ENCODE results near the gene TMEM156. TPM values are rescaled to one million over a fixed set of nuclear protein-coding genes. Genes with fewer than 3 reads are reported as not detected.
A peak's percentile ranks its signal among the peaks of the same experiment; 100 is the strongest.

Gene TMEM156
- total RNA-seq, 1 experiment from 2014 or later, result 0.86 TPM

- DNase-seq (ENCODE audit: low read depth), result no peak
These were observed 103.6 kb downstream of the TMEM156 start for GRCh38 chr4:38928568-38928967.

- DNase-seq (ENCODE audit: low read depth), result no peak
These were observed 105.3 kb downstream of the TMEM156 start for GRCh38 chr4:38926896-38927295.

DNA sequence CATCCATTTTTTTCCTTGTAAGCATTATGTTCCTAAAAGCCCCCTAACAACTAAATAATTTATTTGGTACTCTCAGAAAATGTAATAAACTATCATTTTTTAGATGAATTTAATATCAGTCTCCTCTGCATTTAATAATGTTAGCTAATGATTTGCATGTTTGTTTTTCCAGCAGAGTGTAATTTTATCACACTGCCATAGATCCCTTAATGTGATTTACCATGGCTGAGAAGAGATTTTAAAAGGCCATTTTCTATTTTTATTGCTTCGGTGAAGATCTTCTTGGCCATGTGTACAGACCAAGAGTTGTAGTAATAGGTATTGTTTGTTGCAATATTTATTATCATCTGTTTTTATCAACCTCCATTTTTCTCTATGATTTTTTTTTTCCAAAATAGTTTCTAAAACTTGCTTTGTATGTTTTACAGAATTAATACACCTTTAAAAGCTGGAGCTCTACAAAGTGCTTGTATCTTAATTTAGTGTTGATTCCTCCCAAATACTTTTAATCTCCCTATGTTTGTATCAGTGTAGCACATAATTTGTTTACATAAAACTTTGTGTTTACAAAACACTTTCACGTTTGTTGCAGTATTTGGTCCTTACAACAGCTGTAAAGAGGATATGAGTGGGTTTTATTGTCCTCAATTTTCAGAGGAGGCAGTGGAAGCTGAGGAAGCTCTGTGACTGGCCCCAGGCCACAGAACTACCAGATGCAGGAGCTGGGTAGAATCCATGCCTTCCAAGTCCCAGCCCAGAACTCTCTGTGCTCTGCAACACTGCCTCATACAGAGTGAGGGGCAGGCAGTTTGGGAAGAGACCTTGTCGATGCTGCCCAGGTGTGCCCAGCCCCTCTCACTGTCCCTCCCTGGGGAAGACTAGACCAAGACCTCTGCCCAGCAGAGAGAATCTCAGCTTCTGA lies 106.5 kb downstream of the TMEM156 start:
- DNase-seq (ENCODE audit: low read depth), result no peak

- DNase-seq (ENCODE audit: low read depth), result no peak
These were observed 107.9 kb downstream of the TMEM156 start for GRCh38 chr4:38924353-38924752.

DNA sequence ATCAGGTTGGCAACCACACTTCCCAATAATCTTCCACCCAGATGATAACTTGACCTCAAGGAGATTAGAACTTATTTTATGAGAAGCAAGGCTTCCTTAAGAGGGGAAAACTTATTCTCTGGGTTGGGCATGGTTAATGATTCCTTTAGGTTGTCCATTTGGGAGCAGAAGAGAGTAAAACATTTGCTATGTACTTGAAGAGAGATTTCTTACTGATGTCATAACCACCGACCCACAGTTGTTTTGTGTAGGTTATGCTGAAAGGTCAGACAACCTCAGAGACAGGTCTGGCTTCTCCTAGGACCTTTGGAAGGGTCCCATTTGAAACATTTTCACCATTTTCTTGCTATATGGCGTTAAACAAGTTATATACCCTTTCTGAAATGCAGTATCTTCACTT lies 108.5 kb downstream of the TMEM156 start:
- DNase-seq (ENCODE audit: low read depth), result no peak

GRCh38 chr4:38921151-38921550 lies 111.1 kb downstream of the TMEM156 start:
- DNase-seq (ENCODE audit: low read depth), result no peak

- DNase-seq (ENCODE audit: low read depth), result no peak
These were observed 111.5 kb downstream of the TMEM156 start for GRCh38 chr4:38920677-38921076.

DNA sequence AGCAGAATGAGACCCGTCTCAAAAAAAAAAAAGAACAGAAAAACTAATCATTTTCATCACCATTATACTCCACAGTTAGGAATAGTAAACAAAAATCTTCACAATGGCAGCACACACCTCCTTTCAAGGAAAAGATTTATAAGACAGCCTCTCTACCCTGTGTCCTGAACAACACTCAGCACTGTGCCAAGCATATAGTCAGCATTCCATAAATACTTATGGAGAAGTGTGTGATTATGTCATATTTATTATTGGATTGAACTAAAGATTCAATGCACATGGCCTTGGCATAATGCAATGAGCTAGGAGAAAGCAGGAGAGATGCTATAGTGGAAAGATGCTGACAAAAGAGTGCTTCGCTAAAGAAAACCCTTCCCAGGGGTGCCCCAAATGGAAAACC lies 112.0 kb downstream of the TMEM156 start:
- DNase-seq (ENCODE audit: low read depth), result no peak

- peak; percentile 10 for DNase-seq (ENCODE audit: low read depth)
These were observed 112.7 kb downstream of the TMEM156 start for GRCh38 chr4:38919494-38919893.

- no peak for DNase-seq (ENCODE audit: low read depth)
These were observed 114.7 kb downstream of the TMEM156 start for GRCh38 chr4:38917481-38918025.

Other genes starting within 250 kb of the TMEM156 start
- gene TLR10, start 249.4 kb downstream of the TMEM156 start, total RNA-seq (2014; rRNA removed), result not detected in 2 replicates
- gene TLR1, start 227.6 kb downstream of the TMEM156 start, total RNA-seq (2014; rRNA removed), result 2.7 and 2.9 TPM in 2 replicates
- 2.9 and 3.7 TPM in 2 replicates for gene TLR6, start 175.6 kb downstream of the TMEM156 start, total RNA-seq (2014; rRNA removed)
- 208 and 240 TPM in 2 replicates for gene FAM114A1, start 164.6 kb downstream of the TMEM156 start, total RNA-seq (2014; rRNA removed)
- gene KLHL5, start 29.8 kb upstream of the TMEM156 start, total RNA-seq (2014; rRNA removed), result 48.6 and 52.1 TPM in 2 replicates
- gene WDR19, start 150.1 kb upstream of the TMEM156 start, total RNA-seq (2014; rRNA removed), result 16.2 and 19.2 TPM in 2 replicates

Data from LHCN-M2 (cell line).